RWPE1 (cell line): ENCODE data around the gene MARK3.
A peak's percentile ranks its signal among the peaks of the same experiment; 100 is the strongest.

Source experiments
- CTCF ChIA-PET: fragments of 350-600 bp; sonication (Branson Sonifier 250); formaldehyde crosslinking; extraction: SDS; loops from one replicate; lab custom pipeline; 2021; lab: Yijun Ruan, JAX
- POLR2A ChIA-PET: fragments of 400-600 bp; formaldehyde crosslinking; extraction: SDS; loops from one replicate; lab custom pipeline; 2020; ENCODE audit warnings: antibody characterized with exemption; ENCODE audit not compliant: low non-redundant PET; lab: Yijun Ruan, JAX
- DNase-seq: peaks from one replicate; pipeline ENCODE4 v3.0.0; 2012; ENCODE audit warnings: low spot score
- H3K27ac ChIP-seq: fragments of 450-650 bp; 2 replicates; pipeline ENCODE4 v1.5.1; 2017
- TF ChIP-seq, protein P1 (sequence below): fragments of 450-650 bp; conservative IDR thresholded peaks from 2 replicates; pipeline ENCODE4 v1.5.1; 2017; ENCODE audit warnings: low read depth, mild to moderate bottlenecking

The MARK3 gene

DNA sequence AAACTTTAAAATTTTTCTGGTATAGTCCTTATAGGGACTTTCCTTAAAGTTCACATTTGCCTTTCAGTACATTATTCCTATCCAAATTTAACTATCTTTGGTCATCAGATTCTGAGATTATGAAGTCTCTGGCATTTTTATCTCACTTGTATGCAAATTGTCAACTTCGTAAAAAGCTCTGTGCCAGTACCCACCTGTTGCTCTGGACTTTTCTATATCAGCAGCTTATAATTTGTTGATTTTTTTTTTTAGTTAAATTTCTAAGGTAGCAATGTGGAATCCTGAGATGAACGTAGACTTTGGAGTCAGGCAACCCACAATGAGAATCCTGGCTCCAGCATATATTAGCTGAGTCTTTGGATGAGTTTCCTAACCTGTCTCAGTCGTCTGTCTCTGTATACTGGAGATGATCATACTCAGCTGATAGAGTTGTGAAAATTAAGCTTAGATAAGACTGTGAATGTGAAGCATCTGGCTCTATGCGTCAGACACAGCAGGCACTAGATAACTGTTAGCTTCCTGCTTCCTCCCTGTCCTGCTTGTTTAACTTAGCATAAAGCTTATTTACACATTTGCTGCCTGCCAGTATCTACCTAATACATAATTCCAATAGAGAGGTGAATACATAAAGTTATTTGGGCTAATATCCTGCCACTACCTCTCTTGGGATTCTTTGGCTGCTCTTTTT is 59.8 kb downstream of the MARK3 start:
- no peak for DNase-seq
- ChIA-PET POLR2A (no interaction called here), CTCF (interaction anchor here (0.5 to 0.7 kb wide), 3 partner anchors 13 to 354 kb away, joined by 3 to 7 read pairs (median 4); no protein-coding TSS in a partner anchor)
- TF ChIP-seq, protein P1, sequence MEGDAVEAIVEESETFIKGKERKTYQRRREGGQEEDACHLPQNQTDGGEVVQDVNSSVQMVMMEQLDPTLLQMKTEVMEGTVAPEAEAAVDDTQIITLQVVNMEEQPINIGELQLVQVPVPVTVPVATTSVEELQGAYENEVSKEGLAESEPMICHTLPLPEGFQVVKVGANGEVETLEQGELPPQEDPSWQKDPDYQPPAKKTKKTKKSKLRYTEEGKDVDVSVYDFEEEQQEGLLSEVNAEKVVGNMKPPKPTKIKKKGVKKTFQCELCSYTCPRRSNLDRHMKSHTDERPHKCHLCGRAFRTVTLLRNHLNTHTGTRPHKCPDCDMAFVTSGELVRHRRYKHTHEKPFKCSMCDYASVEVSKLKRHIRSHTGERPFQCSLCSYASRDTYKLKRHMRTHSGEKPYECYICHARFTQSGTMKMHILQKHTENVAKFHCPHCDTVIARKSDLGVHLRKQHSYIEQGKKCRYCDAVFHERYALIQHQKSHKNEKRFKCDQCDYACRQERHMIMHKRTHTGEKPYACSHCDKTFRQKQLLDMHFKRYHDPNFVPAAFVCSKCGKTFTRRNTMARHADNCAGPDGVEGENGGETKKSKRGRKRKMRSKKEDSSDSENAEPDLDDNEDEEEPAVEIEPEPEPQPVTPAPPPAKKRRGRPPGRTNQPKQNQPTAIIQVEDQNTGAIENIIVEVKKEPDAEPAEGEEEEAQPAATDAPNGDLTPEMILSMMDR = no peak
- H3K27ac ChIP-seq = no peak overlapping the region

DNA sequence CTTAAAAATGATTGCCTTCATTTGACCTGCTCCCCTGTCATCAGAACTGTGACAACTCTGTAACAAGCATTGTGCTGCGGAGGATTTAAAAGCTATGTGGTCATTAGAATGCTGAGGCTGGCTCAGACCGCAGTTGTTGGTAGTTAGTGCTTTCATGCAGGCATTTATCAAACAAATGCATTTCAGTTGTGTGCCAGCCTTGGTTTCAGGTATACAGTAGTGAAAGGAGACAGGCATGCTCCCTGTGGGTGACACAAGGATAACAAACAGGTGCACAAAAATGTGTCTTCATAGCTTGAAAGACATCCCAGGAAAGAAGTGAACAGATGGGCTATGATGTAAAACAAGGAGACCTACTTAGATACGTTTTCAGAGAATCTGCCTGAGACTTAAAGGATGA is 60.6 kb downstream of the MARK3 start:
- DNase-seq = no peak
- ChIA-PET POLR2A (no interaction called here), CTCF (interaction anchor here (0.5 kb wide), 1 partner anchor 355 kb away, joined by 7 read pairs; no protein-coding TSS in a partner anchor)
- TF ChIP-seq, protein P1 = no peak
- H3K27ac ChIP-seq = no peak overlapping the region

DNA sequence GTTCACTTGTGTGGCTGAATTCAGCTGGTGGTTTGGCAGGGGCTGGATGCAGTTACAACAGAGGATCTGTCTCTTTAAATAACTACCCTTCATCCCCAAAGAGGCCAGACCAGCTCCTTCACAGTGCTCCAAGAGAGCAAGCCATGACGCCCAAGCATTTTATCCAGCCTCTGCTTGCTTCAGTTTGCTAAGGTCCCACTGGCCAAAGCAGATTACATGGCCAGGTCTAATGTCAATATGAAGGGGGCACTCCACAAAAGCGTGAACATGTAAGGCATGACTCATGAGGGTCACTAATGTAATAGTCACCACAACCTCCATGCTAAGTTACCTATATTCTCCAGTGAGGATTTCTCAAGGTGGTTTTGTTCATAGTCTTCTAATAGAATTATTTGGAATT is 62.9 kb downstream of the MARK3 start:
- ChIA-PET CTCF (interaction anchor here (0.5 to 0.7 kb wide), 3 partner anchors 28 to 89 kb away, joined by 3 read pairs; no protein-coding TSS in a partner anchor), POLR2A (no interaction called here)
- TF ChIP-seq, protein P1 = no peak
- peak overlapping the region; percentile 31 for H3K27ac ChIP-seq
- DNase-seq = peak; percentile 36

DNA sequence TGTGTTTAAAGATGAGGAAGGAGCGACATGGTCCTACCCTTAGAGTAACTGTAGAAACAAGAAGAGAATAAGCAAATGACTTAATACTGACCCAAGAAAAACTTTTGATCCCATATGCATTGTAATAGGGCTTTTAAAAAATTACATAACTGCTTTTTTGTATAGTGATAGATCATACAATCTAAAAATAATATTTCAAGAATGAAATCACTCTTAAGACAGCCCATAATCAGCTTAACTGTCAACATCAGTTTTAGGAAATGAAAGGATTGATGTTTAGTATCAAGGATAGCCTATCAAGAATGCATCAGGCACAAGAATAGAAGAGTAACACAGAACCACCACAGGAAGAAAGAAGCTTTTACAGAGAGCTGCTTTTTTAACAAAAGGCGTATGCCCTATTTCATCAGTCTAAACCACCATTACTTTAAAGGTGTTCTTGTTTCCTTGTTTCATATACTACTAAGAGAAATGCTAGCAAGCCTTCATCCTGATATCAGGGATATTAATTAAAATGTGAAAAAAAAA is 64.5 kb downstream of the MARK3 start:
- no peak for DNase-seq
- CTCF ChIA-PET = no interaction called here
- POLR2A ChIA-PET = no interaction called here
- TF ChIP-seq, protein P1 = no peak
- no peak overlapping the region for H3K27ac ChIP-seq

DNA sequence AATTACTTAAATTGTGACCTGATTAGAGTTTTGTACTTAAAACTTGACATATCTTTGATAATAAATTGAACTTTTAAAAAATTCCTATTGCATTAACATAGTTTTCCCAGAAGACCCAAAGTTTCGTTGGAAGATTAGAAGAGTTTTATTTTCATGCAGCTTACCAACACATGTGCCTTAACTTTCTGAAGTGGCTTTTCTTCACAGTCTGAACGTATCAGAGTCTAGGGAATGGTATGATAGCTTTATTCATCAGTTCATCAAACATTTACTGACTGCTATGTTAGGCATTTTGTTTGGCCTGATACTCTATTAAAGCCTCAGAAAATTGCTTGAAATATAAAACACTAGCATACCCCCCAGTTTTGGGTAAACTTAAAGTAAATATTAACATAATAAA is 65.2 kb downstream of the MARK3 start:
- ChIA-PET CTCF (no interaction called here), POLR2A (no interaction called here)
- TF ChIP-seq, protein P1 = no peak
- no peak for DNase-seq
- no peak overlapping the region for H3K27ac ChIP-seq

DNA sequence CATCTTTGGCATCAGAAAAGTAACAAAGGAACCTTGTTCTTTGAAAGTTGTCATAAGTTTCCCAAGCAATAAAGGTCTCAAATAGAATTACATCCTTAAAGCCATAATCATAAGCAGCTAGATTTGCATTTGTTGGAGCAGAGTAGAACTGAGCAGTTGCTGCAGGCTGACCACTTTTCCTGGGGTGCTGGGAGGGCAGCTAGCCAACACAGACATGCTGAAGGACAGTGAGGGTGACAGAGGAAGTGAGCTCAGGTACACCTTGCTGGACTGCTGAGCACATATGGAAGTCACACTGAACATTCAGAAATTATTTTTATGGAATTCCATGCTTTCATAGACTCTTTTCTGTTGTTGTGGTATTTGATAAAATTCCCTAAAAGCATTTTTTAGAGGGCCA is 66.2 kb downstream of the MARK3 start:
- CTCF ChIA-PET = interaction anchor here (0.6 kb wide), 1 partner anchor 9 kb away, joined by 3 read pairs; no protein-coding TSS in a partner anchor
- TF ChIP-seq, protein P1 = no peak
- H3K27ac ChIP-seq = no peak overlapping the region
- no peak for DNase-seq
- POLR2A ChIA-PET = no interaction called here
